ENCODE measurements around the gene COPS7B.

- TF ChIP-seq CTCF (IDR thresholded peaks at IDR 0.05 in 8 of 11, conservative IDR thresholded peaks at IDR 0.05 in 3 of 11) (no peak), POLR2AphosphoS5 (IDR thresholded peaks at IDR 0.05) (no peak)
Measured at GRCh38 chr2:231737761-231738160, 48.5 kb upstream of the COPS7B start.

All from spleen (tissue), 7 donors.